Measurements from ENCODE around the gene DPP9.
"Not testable (repeated sequence)": the region's sequence is repeated elsewhere in the genome, so short reads cannot be mapped to it uniquely, and the experiment has no call there.

Gene DPP9

GRCh38 chr19:4723595-4724514, at the start of gene DPP9:
Gene DPP9, minus strand, starts transcription at chr19:4723842. Its CDS starts 3,936 bp downstream, at chr19:4719906.
- DNase-seq: peak; percentile 56 to 99 (median 92)

DNA sequence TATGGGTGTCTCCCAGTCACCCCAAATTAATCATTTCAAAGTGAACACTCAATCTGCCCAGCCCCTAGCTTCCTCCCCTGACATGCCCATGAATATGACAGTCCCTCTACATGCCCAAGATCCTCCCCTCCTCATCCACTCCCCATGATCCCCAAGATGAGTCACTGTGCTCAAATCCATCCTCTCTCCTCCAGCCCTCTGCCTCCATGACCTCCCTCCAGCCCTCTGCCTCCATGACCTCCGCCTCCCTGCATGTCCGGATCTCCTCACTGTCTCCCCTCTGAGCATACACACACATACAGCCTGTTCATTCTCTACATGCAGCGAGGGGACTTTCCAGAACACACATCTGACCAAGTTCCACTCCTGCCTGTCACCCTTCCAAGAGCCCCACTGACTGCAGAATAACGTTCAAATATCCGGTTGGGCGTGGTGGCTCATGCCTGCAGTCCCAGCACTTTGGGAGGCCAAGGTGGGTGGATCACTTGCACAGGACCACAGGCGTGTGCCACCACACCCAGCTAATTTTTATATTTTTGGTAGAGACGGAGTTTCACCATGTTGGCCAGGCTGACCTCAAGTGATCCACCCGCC, 49.5 kb upstream of the DPP9 start:
- DNase-seq: no peak

DNA sequence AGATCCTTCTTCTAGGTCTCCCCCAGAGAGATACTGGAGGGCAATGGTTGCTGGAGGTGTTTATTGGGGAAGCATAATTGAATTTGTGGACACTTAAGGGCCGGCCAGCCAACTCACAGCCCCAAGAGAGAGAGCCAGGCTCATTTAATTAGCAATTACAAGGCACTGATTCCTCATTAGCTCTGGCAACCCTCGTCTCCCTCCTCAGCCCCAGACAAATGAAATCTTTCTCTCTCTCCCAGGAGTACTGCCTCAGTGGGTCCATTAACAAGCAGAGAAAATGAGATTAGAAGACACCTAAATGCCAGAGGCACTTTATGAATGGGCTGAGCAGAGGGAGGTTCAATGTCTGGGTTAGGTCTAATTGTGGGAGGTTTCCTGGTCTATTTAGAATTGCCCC, 48.9 kb upstream of the DPP9 start:
- DNase-seq: no peak

GRCh38 chr19:4768934-4769777, 45.5 kb upstream of the DPP9 start:
- DNase-seq: peak in 46 of 51 donors; percentile 4 to 76 (median 59)

DNA sequence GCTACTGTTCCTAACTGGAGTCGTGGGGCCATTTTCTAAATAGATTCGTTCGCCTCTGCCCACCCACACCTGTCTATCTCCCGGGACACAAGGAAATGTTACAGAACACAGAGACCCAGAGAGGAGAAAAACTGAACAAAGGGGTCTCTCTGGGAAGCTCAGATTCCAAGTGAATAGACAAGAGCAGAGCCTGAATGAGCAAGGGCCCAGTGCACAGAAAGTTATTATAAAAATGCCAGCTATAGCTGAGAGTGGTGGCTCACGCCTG, 40.7 kb upstream of the DPP9 start:
- DNase-seq: no peak

DNA sequence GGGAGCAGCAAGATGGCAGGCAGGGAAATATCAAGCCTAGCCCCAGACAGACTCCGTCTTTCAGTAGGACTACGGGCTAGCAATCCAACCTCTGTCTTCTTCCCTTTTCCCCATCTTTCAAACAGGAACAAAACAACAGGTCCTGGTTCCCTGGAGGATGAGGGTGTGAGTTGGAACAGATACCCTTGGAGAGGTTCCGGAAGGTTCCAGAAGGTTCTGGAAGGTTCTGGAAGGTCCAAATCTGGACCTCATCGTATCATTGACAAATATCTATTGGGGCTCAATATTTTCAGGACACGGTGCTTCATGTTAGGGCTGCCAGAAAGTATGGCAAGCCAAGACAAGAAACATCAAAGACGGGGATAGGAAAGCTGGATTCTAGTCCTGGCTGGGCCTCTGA, 39.4 kb upstream of the DPP9 start:
- DNase-seq: no peak

DNA sequence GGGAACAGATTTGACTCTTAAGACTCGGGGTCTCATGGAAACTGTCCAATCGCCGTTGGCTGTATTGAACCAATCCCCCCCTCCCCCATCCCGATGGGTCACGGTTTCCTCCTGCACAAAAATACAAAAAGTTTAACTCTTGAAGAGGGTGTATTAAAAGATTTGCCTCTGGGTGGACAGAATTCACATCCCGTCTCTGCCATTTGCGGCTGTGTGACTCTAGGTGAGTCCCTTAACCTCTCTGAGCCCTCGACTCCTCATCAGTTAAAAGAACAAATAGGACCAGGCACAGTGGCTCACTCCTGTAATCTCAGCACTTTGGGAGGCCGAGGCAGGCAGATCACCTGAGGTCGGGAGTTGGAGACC, 36.6 kb upstream of the DPP9 start:
- no peak for DNase-seq

DNA sequence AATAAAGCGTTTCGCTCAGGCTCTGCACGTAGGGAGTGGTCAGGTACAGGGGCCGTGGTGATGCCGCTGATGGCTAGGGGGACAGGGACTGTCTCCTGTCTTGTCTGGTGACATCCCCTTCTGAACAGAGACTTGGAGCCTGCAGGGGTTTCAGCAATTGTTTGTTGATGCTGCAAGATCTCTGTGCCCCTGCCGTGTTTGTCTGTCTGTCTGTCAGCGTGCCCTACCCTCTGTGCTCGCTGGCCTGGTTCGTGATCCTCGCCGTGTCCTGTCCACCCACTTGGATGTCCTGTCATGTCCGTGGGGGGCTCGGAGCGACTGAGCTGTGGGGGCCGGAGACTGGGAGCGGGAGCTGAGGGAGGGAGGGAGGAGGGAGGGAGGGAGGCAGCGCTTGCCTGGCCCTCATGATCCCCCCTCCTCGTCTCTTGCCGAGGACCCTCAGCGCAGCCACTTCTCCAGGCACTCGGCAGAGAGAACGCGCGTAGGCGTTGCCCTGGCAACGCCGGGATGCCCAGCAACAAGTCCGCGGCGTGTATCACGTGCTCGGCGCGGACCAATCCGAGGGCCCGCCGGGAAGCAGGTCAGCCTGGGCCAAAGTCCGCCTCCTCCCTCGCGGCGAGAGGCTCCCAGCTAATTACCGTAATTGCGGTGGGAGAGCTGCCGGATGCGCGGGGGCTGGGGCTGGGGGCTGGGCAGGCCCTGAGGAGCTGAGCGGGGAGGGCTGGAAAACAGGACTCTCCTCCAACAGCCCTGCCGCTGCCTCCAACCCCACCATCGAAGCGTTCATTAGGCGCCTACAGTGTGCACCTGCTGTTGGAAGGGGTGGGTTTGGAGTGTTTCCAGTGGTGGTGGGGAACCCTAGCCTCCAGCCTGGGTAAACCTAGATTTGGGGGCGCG, 36.0 kb upstream of the DPP9 start:
- DNase-seq: peak; percentile 6 to 96 (median 87)

DNA sequence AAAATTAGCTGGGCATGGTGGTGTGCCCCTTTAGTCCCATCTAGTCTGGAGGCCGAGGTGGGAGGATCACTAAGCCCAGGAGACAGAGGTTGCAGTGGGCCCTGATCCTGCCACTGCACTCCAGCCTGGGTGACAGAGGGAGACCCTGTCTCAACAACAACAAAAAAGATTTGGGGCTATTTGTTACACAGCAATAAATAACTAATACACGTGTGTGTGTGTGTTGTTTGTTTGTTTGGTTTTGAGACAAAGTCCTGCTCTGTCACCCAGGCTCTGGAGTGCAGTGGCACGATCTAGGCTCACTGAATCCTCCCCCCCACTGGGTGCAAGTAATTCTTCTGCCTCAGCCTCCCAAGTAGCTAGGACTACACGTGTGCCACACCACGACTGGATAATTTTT, 35.0 kb upstream of the DPP9 start:
- DNase-seq: no peak

GRCh38 chr19:4758082-4758481, 34.4 kb upstream of the DPP9 start:
- DNase-seq: no peak

DNA sequence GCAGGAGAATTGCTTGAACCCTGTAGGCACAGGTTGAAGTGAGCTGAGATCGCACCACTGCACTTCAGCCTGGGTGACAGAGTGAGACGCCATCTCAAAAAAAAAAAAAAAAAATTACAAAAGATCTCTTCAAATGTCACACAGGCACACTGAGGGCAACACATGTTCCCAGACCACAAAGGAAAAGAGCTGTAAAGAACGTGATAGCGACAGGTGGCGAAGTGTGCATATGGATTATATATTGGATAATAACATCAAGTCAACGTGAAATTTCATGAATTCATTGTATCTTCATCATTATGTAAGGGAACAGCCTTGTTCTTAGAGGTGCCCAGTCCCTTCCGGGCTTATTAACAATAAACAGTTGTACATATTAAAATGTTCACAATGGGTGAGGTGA, 31.8 kb upstream of the DPP9 start:
- DNase-seq: no peak

- DNase-seq: no peak
Measured at GRCh38 chr19:4754248-4754647, 30.6 kb upstream of the DPP9 start.

DNA sequence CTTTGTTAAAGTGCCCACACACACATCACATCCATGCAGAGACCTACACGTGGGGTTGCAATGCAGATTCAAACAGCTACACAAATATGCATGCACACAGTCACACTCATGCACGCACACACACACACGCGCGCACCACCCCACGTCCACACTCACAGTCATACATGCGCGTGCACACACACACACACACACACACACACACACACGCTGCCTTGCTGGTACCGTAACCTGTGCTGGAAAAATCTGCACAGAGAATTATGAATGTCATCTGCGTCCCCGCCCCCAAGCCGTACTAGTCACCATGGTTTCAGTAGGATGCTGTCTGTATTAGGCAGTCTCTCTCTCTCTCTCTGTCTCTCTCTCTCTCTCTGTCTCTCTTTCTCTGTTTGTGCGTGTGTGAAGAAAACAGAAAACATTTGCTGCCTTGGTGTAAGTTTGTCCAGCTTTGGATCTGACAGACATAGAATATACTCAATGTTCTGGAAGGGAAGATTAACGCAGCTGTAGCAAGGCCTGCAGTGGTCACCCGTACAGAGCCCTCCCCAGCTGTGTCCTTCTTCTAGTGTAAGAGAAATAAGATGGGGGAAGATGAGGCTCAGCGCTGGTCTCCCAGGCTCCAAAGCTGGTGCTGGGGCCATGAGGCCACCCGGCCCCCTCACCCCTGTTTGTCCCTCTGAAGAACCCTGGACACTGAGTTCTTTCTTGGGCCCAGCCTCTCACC, 26.4 kb upstream of the DPP9 start:
- peak in 8 of 51 donors; percentile 2 to 82 (median 16) for DNase-seq

GRCh38 chr19:4748589-4748988, 24.9 kb upstream of the DPP9 start:
- peak in 2 of 51 donors; percentile 21 to 44 for DNase-seq

- DNase-seq: no peak
Measured at GRCh38 chr19:4748185-4748584, 24.5 kb upstream of the DPP9 start.

DNA sequence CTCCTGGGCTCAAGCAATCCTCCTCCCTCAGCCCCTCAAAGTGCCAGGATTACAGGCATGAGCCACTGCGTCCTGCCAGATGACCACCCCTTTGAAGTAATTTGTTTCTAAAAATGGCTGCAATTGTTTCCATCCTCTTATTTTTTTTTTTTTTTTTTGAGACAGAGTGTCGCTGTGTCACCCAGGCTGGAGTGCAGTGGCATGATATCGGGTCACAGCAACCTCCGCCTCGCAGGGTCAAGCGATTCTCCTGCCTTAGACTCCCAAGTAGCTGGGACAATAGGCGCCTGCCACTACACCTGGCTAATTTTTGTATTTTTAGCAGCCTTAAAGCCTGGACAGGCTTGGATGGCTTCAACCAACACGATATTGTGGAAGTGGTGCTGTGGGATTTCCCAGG, 22.3 kb upstream of the DPP9 start:
- no peak for DNase-seq

- not testable (repeated sequence) for DNase-seq
Measured at GRCh38 chr19:4745175-4745574, 21.5 kb upstream of the DPP9 start.

- DNase-seq: peak in 5 of 51 donors; percentile 7 to 60 (median 29)
Measured at GRCh38 chr19:4744451-4745174, 21.0 kb upstream of the DPP9 start.

DNA sequence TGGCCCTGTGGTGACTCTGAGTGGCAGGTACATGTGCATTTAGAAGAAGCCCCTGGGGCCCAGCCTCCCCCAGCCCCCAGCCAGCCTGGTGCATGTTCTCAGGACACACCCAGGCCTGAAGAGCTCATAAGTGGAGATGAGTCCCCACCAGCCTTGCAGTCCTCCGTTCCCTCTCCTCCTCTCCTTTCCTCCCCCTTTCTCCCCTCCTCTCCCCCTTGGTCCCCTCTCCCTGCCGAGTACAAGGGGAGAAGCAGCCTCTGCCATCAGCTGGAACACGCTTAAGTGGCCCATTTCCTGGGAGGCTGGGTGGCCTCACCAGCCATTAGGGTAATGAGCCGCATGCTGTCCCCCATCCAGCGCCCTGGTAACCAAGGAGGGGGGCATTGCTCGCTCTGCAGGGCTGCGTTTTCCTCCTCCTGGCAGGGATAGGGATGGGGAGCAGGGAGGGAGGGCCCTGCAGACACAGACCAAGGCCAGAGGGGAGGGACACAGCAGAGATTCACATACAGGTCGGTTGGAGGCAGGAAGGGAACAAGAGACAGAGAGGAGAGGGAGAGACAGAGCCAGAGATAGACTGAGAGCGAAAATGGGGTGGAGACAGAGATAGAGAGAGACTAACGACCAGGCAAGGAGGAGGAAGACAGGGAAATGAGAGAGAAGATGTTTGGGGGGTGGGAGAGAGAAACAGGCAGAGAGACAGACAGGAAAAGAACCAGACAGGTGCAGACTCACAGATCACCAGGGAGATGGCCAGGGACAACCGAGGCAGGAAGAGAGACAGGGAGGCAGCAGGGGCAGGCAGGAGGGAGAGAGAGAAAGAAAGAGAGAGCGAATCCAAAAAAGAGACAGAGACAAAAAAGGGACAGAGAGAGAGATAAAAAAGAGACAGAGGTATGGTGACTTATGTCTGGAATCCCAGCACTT, 19.3 kb upstream of the DPP9 start:
- DNase-seq: peak in 21 of 51 donors; percentile 5 to 62 (median 28)

Data from hypothalamus (tissue), 51 donors.